ENCODE data around the gene RHOBTB1.

- TF ChIP-seq BHLHE40 (IDR thresholded peaks at IDR 0.05; ENCODE audit: borderline replicate concordance), result no peak
- no peak for TF ChIP-seq TARDBP (IDR thresholded peaks at IDR 0.05)
- no peak for TF ChIP-seq FOXM1 (IDR thresholded peaks at IDR 0.05; ENCODE audit: borderline replicate concordance)
- TF ChIP-seq FOXK2 (IDR thresholded peaks at IDR 0.05), result no peak
- TF ChIP-seq PKNOX1 (IDR thresholded peaks at IDR 0.05), result no peak
- TF ChIP-seq SUZ12 (IDR thresholded peaks at IDR 0.05), result no peak
- no peak for TF ChIP-seq SP1 (IDR thresholded peaks at IDR 0.05)
These were observed 16.9 kb upstream of the RHOBTB1 start for GRCh38 chr10:60960913-60961312.
